ENCODE data around the gene FBXO45. TPM values are rescaled to one million over a fixed set of nuclear protein-coding genes. Genes with fewer than 3 reads are reported as not detected.
"Not testable (repeated sequence)": the region's sequence is repeated elsewhere in the genome, so short reads cannot be mapped to it uniquely, and the experiment has no call there.

FBXO45 gene, protein sequence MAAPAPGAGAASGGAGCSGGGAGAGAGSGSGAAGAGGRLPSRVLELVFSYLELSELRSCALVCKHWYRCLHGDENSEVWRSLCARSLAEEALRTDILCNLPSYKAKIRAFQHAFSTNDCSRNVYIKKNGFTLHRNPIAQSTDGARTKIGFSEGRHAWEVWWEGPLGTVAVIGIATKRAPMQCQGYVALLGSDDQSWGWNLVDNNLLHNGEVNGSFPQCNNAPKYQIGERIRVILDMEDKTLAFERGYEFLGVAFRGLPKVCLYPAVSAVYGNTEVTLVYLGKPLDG
- total RNA-seq = 9.3 and 12.5 TPM in 2 replicates

DNA sequence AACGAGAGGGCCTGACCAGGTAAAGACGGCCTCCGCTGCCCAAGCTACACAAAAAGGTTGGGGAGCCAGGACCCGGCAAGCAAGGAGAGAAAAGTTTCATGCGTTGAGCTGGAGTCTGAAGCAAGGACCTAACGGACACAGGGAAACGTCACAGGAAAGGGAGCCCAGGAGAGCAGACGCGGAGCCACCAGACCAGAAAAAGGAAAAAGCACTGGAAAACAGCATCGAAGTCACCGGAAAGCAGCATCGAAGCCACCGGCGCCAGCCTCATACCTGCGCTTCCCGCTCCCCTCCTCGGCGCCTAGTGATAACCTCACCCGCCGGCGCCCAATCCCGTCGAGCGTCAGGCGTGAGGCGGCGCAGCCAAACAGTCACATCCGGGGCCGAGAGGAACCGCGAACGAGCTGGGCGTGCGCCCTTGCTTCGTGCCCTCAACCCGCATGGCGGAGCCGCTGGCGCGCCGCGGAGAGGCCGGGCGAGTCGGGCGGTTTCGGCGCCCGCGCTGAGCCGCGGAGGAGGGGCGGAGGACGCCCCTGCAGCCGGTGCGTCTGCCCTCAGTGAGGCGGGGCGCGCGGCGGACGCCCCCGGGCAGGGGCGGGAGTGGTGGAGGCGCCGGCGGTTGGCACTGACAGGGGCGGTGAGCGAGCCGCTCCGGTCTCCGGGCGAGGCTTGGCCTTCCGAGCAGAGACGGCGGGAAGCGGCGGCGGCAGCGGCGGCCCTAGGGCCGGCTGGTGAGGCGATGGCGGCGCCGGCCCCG, at the start of gene FBXO45, which contains the start of gene WDR53:
Gene FBXO45, plus strand, starts transcription at position 415 of the 757 bp plus-strand sequence. Its CDS starts 325 bp downstream, at position 740.
Gene WDR53, minus strand, starts transcription at position 309 of the 757 bp plus-strand sequence. CDS start 7,079 bp downstream, outside the sequence.
- DNase-seq (ENCODE audit: low read depth) = peak; percentile 95
- peak within 1 kb of the TSS; percentile 100 for H3K4me3 ChIP-seq (ENCODE audit: low read depth, low read length)
- TF ChIP-seq, protein P1, sequence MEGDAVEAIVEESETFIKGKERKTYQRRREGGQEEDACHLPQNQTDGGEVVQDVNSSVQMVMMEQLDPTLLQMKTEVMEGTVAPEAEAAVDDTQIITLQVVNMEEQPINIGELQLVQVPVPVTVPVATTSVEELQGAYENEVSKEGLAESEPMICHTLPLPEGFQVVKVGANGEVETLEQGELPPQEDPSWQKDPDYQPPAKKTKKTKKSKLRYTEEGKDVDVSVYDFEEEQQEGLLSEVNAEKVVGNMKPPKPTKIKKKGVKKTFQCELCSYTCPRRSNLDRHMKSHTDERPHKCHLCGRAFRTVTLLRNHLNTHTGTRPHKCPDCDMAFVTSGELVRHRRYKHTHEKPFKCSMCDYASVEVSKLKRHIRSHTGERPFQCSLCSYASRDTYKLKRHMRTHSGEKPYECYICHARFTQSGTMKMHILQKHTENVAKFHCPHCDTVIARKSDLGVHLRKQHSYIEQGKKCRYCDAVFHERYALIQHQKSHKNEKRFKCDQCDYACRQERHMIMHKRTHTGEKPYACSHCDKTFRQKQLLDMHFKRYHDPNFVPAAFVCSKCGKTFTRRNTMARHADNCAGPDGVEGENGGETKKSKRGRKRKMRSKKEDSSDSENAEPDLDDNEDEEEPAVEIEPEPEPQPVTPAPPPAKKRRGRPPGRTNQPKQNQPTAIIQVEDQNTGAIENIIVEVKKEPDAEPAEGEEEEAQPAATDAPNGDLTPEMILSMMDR (IDR thresholded peaks at IDR 0.05; ENCODE audit: insufficient read depth, low read depth, low read length) = no peak

DNA sequence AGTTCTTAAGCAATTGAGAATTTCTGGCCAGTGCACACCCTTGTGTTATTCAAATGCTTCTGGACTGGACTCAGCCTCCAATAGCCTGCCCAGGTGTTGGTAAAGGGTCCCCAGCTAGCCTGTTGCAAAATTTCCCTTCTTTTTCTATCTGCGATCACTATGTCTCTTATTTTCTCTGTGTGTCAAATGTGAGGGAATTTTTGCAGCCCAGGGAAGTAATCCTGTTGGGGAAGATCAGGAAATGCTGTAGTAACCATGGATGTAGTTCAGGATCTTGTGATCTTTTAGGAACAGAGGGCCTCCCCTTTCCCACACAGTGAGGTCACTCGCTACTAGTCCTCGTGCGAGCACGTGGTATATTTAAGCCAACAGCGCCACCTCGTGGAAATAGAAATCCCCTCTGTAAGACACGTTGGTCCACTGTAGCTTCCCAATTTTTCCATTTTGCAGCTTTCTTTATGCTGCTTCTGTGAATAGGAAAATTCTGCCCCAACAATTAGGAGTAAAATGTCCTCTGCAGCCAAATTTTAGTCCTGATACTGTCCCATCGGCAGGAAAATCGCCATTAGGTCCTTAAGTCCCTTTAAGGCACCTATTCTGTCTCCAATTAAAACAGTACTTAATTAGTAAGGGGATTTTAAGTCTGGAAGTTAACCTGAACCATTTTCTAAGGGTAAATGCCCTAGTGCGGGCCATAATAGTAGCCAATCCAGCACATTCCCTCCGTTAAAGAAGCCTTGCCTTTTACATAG, 49.3 kb upstream of the FBXO45 start:
- DNase-seq (ENCODE audit: low read depth) = peak; percentile 83
- TF ChIP-seq, protein P1 (IDR thresholded peaks at IDR 0.05; ENCODE audit: insufficient read depth, low read depth, low read length) = peak; percentile 62
- H3K4me3 ChIP-seq (ENCODE audit: low read depth, low read length) = no peak overlapping the region

DNA sequence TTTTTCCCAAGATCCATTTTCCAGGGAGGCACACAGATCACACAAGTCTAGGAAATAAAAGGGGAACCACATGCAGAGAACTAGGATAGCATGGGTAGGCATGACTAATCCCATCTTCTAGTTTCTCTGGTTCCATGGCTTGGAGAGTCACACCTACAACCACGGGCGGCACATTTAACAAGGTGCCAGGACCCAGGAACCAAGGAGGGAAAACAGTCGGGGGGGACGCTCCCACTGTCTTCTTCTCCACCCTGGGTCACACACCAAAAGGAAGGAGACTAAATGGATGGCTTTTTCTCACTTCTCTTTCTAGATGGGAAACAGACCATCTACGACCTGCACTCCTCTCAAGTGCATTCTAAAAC, 48.8 kb upstream of the FBXO45 start:
- TF ChIP-seq, protein P1 (IDR thresholded peaks at IDR 0.05; ENCODE audit: insufficient read depth, low read depth, low read length) = no peak
- H3K4me3 ChIP-seq (ENCODE audit: low read depth, low read length) = no peak overlapping the region
- DNase-seq (ENCODE audit: low read depth) = no peak

GRCh38 chr3:196521291-196521690, 47.2 kb upstream of the FBXO45 start:
- not testable (repeated sequence) for DNase-seq (ENCODE audit: low read depth); H3K4me3 ChIP-seq (ENCODE audit: low read depth, low read length)

DNA sequence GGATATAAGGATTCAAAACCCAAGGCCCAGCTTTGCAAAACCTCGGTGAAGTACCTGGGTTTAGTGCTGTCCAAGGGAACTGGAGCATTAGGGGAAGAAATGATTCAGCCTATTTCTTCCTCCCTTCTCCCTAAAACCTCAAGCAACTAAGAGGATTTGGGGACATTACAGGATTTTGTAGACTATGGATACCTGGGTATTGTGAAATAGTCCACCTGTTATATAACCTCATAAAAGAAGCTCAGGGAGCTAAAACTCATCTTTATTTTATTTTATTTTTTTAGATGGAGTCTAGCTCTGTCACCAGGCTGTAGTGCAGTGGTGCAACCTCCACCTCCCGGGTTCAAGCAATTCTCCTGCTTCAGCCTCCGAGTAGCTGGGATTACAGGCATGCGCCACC, 44.6 kb upstream of the FBXO45 start:
- TF ChIP-seq, protein P1 (IDR thresholded peaks at IDR 0.05; ENCODE audit: insufficient read depth, low read depth, low read length) = no peak
- no peak for DNase-seq (ENCODE audit: low read depth)
- no peak overlapping the region for H3K4me3 ChIP-seq (ENCODE audit: low read depth, low read length)

DNA sequence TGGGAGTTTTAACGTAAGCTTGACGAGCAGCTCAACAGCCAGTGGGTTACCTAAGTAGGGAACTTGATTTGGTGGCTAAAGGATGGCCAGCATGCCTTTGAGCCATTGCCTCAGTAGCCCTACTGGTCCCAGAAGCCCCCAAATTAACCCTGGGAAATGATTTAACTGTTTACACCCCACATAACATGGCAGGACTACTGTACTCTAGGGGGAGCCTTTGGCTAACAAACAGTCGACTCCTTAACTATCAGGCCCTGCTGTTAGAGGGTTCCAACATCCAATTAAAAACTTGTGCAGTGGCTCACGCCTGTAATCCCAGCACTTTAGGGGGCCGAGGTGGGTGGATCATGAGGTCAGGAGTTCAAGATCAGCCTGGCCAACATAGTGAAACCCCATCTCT, 43.9 kb upstream of the FBXO45 start:
- TF ChIP-seq, protein P1 (IDR thresholded peaks at IDR 0.05; ENCODE audit: insufficient read depth, low read depth, low read length) = peak; percentile 30
- no peak overlapping the region for H3K4me3 ChIP-seq (ENCODE audit: low read depth, low read length)
- DNase-seq (ENCODE audit: low read depth) = peak; percentile 21

GRCh38 chr3:196525141-196525540, 43.3 kb upstream of the FBXO45 start:
- TF ChIP-seq, protein P1 (IDR thresholded peaks at IDR 0.05; ENCODE audit: insufficient read depth, low read depth, low read length) = no peak
- no peak overlapping the region for H3K4me3 ChIP-seq (ENCODE audit: low read depth, low read length)
- DNase-seq (ENCODE audit: low read depth) = no peak
